Thoracic aorta (tissue), 2 donors: Measurements from ENCODE around the gene HRH2. TPM values are rescaled to one million over a fixed set of nuclear protein-coding genes. Genes with fewer than 3 reads are reported as not detected.

Experiments used
- ATAC-seq: fragments of 150-250 bp; one replicate; pipeline ENCODE4 v1.8.0; 2017; ENCODE audit warnings: low read depth; ENCODE audit not compliant: insufficient number of reproducible peaks, low FRiP score
- DNase-seq: peaks from one replicate; pipeline ENCODE4 v3.0.0-alpha.2; 2020; ENCODE audit warnings: low spot score
- H3K27ac ChIP-seq, 2 donors: fragments of 200-600 bp; sonication (generic); 1 replicate in 1 of 2; 2 replicates in 1 of 2; pipeline ENCODE4 v1.5.1; 2016; ENCODE audit warnings: mild to moderate bottlenecking in 2 of 2, moderate library complexity in 2 of 2
- H3K27me3 ChIP-seq: fragments of 200-600 bp; sonication (generic); replicated peaks from 2 replicates; pipeline ENCODE4 v1.6.0; 2016; ENCODE audit warnings: mild to moderate bottlenecking; ENCODE audit not compliant: insufficient read depth
- H3K36me3 ChIP-seq: fragments of 200-600 bp; sonication (generic); one replicate; pipeline ENCODE4 v1.5.1; 2016
- H3K4me1 ChIP-seq, 2 donors: fragments of 200-600 bp; sonication (generic); 1 replicate in 1 of 2; 2 replicates in 1 of 2; pipeline versions ENCODE4 v1.5.1 to v1.6.0; 2016; ENCODE audit warnings: low read depth in 2 of 2, mild to moderate bottlenecking in 1 of 2; ENCODE audit not compliant: control insufficient read depth in 1 of 2
- H3K4me3 ChIP-seq: fragments of 200-600 bp; sonication (generic); 2 replicates; pipeline ENCODE4 v1.5.1; 2016; ENCODE audit warnings: mild to moderate bottlenecking
- H3K9me3 ChIP-seq: fragments of 200-600 bp; sonication (generic); 2 replicates; pipeline ENCODE4 v1.5.1; 2016
- CTCF ChIP-seq: fragments of 200-600 bp; sonication (generic); IDR thresholded peaks from one replicate; pipeline ENCODE4 v1.5.1; 2019; ENCODE audit warnings: antibody characterized with exemption
- total RNA-seq, 2 donors: library from RNA; depleted of rRNA; stranded (reverse); fragments of >200 nt; gene quantifications; one replicate each; pipeline versions ENCODE4 v1.1.0 to v1.2.3, GENCODE V29; 2016

The HRH2 gene
- total RNA-seq, 2 donors from 2014 or later = 8.8 to 23.1 TPM

- Histone ChIP-seq H3K27me3 (no peaks in the 10 kb centered on the region), H3K9me3 (no peaks in the 10 kb centered on the region), H3K36me3 (no peaks in the 10 kb centered on the region), H3K27ac (peak overlapping the region in 1 of 2 donors; percentile 60), H3K4me1 (peaks cover 7 to 13% of the 10 kb centered on the region in 2 donors), H3K4me3 (no peak overlapping the region)
- DNase-seq = no peak
- ATAC-seq = peak; percentile 53
- TF ChIP-seq CTCF = no peak
Observed at GRCh38 chr5:175652741-175653663, 4.9 kb upstream of the HRH2 start.

GRCh38 chr5:175653763-175654162 lies 4.1 kb upstream of the HRH2 start:
- Histone ChIP-seq H3K4me1 (peaks cover 7 to 21% of the 10 kb centered on the region in 2 donors), H3K36me3 (no peaks in the 10 kb centered on the region), H3K9me3 (no peaks in the 10 kb centered on the region), H3K27me3 (no peaks in the 10 kb centered on the region), H3K27ac (peak overlapping the region in 1 of 2 donors; percentile 33), H3K4me3 (no peak overlapping the region)
- ATAC-seq = no peak
- no peak for DNase-seq
- no peak for TF ChIP-seq CTCF

GRCh38 chr5:175654339-175654738 lies 3.5 kb upstream of the HRH2 start:
- no peaks in the 10 kb centered on the region for H3K9me3 ChIP-seq
- H3K4me3 ChIP-seq = no peak overlapping the region
- no peaks in the 10 kb centered on the region for H3K36me3 ChIP-seq
- H3K27me3 ChIP-seq = no peaks in the 10 kb centered on the region
- no peak for ATAC-seq
- no peak overlapping the region for H3K27ac ChIP-seq
- H3K4me1 ChIP-seq = peaks cover 7 to 24% of the 10 kb centered on the region in 2 donors
- TF ChIP-seq CTCF = no peak
- DNase-seq = no peak

- Histone ChIP-seq H3K27ac (no peak overlapping the region), H3K4me1 (peaks cover 7 to 24% of the 10 kb centered on the region in 2 donors), H3K9me3 (no peaks in the 10 kb centered on the region), H3K36me3 (no peaks in the 10 kb centered on the region), H3K27me3 (no peaks in the 10 kb centered on the region), H3K4me3 (no peak overlapping the region)
- TF ChIP-seq CTCF = no peak
- ATAC-seq = no peak
- no peak for DNase-seq
Observed at GRCh38 chr5:175654807-175655206, 3.1 kb upstream of the HRH2 start.

GRCh38 chr5:175655411-175655810 lies 2.5 kb upstream of the HRH2 start:
- no peak overlapping the region for H3K4me3 ChIP-seq
- H3K4me1 ChIP-seq = peaks cover 7 to 24% of the 10 kb centered on the region in 2 donors
- no peaks in the 10 kb centered on the region for H3K9me3 ChIP-seq
- H3K27ac ChIP-seq = no peak overlapping the region
- DNase-seq (no peak), ATAC-seq (no peak)
- no peaks in the 10 kb centered on the region for H3K36me3 ChIP-seq
- no peaks in the 10 kb centered on the region for H3K27me3 ChIP-seq
- no peak for TF ChIP-seq CTCF
